Neural crest cell (in vitro differentiated cells): Measurements from ENCODE around the gene ANKRD55. TPM values are rescaled to one million over a fixed set of nuclear protein-coding genes. Genes with fewer than 3 reads are reported as not detected.

Experiments
- DNase-seq: peaks from one replicate; pipeline ENCODE4 v3.0.0; 2021; ENCODE audit warnings: low read depth, mixed read lengths, low spot score
- H3K27ac Mint-ChIP-seq: one replicate; pipeline ENCODE4 v1.8.0; 2021; ENCODE audit warnings: mild to moderate bottlenecking, mixed read lengths; ENCODE audit not compliant: unreplicated experiment
- H3K27me3 Mint-ChIP-seq: 2 replicates; pipeline ENCODE4 v1.8.0; 2021; ENCODE audit warnings: low read depth, mild to moderate bottlenecking, mixed read lengths
- H3K36me3 Mint-ChIP-seq: 2 replicates; pipeline ENCODE4 v1.8.0; 2021; ENCODE audit warnings: low read depth, mild to moderate bottlenecking, mixed read lengths
- H3K4me1 Mint-ChIP-seq: 2 replicates; pipeline ENCODE4 v1.8.0; 2021; ENCODE audit warnings: mixed read lengths
- H3K4me3 Mint-ChIP-seq: one replicate; pipeline ENCODE4 v1.8.0; 2021; ENCODE audit warnings: mild to moderate bottlenecking, mixed read lengths
- H3K9me3 Mint-ChIP-seq: 2 replicates; pipeline ENCODE4 v1.8.0; 2021; ENCODE audit warnings: mixed read lengths
- total RNA-seq: library from RNA; stranded (reverse); gene quantifications from 2 replicates; pipeline ENCODE4 v1.2.1, GENCODE V29; 2021
- TF ChIP-seq, protein P1 (sequence below): fragments of 200-600 bp; sonication (generic); conservative IDR thresholded peaks from 2 replicates; pipeline ENCODE4 v1.5.0; 2021; ENCODE audit warnings: antibody characterized with exemption, mild to moderate bottlenecking

ANKRD55 gene
- total RNA-seq, 1 donor from 2014 or later: 0.16 TPM

DNA sequence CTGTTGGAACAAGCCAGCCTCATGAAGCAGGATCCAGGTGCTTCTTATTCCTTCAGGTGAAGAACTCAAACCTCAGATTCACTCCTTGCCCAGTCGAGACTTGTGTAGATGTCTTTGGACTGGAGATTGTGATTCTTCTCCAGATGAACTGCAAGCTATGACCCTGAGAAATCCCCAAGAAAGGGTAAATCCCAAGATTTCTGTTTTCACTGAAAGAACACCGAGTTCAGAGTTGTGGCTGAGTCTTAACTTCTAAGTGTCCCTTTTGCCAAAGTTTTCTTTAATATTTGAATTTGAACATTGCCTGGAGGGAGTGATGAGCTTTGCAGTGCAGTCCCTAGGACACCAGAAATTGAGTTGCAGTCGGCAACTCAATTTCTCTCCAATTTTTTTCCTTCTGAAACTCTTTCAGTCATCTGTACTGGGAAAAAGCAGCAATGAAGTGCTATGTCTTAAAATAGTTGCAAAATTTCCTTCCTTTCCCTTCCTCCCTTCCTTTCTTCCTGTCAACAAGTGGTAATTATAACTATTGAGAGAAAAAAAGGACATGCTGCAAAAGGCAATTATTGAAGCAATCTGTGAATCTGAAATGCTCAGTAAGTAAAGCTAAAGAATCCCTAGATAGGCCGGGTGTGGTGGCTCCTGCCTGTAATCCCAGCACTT, 56.1 kb downstream of the ANKRD55 start:
- DNase-seq: no peak
- H3K4me1 Mint-ChIP-seq: no peaks in the 10 kb centered on the region
- H3K27me3 Mint-ChIP-seq: no peaks in the 10 kb centered on the region
- TF ChIP-seq, protein P1, sequence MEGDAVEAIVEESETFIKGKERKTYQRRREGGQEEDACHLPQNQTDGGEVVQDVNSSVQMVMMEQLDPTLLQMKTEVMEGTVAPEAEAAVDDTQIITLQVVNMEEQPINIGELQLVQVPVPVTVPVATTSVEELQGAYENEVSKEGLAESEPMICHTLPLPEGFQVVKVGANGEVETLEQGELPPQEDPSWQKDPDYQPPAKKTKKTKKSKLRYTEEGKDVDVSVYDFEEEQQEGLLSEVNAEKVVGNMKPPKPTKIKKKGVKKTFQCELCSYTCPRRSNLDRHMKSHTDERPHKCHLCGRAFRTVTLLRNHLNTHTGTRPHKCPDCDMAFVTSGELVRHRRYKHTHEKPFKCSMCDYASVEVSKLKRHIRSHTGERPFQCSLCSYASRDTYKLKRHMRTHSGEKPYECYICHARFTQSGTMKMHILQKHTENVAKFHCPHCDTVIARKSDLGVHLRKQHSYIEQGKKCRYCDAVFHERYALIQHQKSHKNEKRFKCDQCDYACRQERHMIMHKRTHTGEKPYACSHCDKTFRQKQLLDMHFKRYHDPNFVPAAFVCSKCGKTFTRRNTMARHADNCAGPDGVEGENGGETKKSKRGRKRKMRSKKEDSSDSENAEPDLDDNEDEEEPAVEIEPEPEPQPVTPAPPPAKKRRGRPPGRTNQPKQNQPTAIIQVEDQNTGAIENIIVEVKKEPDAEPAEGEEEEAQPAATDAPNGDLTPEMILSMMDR: no peak
- H3K9me3 Mint-ChIP-seq: no peaks in the 10 kb centered on the region
- H3K4me3 Mint-ChIP-seq: no peak overlapping the region
- no peaks in the 10 kb centered on the region for H3K36me3 Mint-ChIP-seq
- H3K27ac Mint-ChIP-seq: no peak overlapping the region

DNA sequence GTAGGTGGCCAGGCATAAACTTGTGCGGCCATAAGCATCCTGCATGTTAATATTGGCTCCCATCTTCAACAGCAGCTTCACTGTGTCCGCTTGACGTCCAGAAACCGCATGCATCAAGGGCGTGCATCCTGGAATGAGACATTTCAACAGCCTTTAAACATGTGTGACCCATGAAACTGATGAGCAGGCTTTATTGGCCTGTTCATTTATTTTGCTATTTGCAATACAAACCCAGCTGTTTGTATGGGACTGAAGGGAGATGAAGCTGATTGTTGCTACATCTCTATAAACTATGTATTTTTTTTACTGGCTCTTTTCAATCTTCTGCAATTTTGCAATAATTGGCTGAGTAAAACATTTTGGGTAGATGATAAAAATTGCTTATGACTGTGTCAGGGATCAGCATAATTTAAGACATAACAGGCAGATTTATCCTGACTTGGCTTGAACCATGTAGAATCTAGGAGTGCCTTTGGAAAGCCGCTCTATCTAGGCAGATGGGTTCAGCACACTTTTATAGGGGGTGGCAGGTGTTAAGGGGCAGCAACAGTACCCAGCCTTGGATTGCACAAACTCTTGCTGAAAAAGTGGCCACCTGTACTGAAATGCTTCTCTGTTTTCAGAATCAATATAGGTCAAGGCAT, 56.9 kb downstream of the ANKRD55 start:
- H3K4me3 Mint-ChIP-seq: no peak overlapping the region
- no peak for DNase-seq
- no peaks in the 10 kb centered on the region for H3K36me3 Mint-ChIP-seq
- no peak overlapping the region for H3K27ac Mint-ChIP-seq
- no peaks in the 10 kb centered on the region for H3K9me3 Mint-ChIP-seq
- H3K4me1 Mint-ChIP-seq: no peaks in the 10 kb centered on the region
- H3K27me3 Mint-ChIP-seq: no peaks in the 10 kb centered on the region
- TF ChIP-seq, protein P1: no peak

DNA sequence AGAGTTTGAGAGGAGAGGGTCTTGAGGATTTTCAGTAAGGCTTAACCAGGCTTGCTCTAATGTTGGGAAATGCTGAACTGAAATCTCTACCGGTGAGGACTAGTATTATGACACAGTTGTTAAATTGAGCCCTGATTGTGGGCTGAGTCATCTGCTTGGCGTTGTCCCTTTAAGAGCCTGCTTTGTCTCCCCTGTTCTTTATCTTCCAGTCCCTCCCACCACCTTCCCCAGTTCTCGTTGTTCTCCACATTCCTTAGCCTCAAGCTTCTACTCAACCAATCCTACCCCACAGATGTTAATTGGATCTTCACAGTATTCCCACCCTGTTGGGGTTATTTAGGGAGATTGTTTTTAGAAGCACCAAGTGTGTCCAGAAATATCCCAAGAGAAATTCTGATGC, 57.6 kb downstream of the ANKRD55 start:
- Mint-ChIP-seq H3K27me3 (no peaks in the 10 kb centered on the region), H3K4me1 (no peaks in the 10 kb centered on the region), H3K4me3 (no peak overlapping the region), H3K27ac (no peak overlapping the region), H3K9me3 (no peaks in the 10 kb centered on the region), H3K36me3 (no peaks in the 10 kb centered on the region)
- TF ChIP-seq, protein P1: no peak
- DNase-seq: no peak

DNA sequence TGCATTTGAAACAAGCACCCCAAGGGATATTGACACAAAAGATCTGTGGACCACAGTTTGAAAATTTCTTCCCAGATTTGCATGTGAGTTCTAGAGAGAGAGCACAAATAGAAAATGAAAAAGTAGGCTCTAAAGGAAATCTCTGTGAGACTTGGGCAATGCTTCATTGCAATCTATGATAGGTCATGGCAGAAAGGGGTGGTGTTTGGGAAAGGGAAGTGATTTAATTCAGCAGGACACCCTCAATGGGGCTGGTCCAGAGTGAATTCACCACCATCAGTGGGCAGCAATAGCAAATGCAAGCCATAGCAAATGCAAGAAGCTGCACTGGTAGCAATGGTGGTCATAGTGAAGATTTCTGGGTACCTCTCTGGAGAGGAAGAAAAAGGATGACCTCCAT, 58.1 kb downstream of the ANKRD55 start:
- Mint-ChIP-seq H3K4me3 (no peak overlapping the region), H3K27me3 (no peaks in the 10 kb centered on the region), H3K9me3 (no peaks in the 10 kb centered on the region), H3K27ac (no peak overlapping the region), H3K36me3 (no peaks in the 10 kb centered on the region), H3K4me1 (no peaks in the 10 kb centered on the region)
- TF ChIP-seq, protein P1: no peak
- no peak for DNase-seq

DNA sequence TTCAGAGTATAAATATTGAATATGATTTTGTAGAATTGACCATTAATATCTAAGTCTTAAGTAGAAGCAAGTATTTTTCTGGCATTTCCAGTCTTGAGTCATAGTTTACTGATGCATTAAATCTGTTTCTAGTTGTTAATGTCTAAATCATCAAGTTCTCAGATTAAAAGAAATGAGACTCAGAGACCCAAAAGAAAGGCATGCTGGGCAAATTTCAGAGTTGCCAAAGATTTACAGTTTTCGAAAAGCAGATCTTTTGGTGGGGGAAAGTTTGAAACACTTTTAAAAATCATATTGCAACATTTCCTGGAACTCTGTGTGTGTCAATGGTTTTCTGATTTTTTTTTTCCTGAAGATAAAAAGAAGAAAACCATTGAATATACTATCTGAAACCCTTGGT, 60.9 kb downstream of the ANKRD55 start:
- TF ChIP-seq, protein P1: no peak
- Mint-ChIP-seq H3K36me3 (no peaks in the 10 kb centered on the region), H3K4me1 (no peaks in the 10 kb centered on the region), H3K27me3 (no peaks in the 10 kb centered on the region), H3K9me3 (no peaks in the 10 kb centered on the region), H3K4me3 (no peak overlapping the region), H3K27ac (no peak overlapping the region)
- no peak for DNase-seq
